ENCODE results near the gene ERBIN. TPM values are rescaled to one million over a fixed set of nuclear protein-coding genes. Genes with fewer than 3 reads are reported as not detected.

Gene ERBIN
- total RNA-seq (2022; extraction: Qiagen RNA extraction; ENCODE audit: low read depth): 20.4 to 45.2 TPM (median 24.0 TPM) in 5 replicates

GRCh38 chr5:65926276-65926783, at the start of gene ERBIN:
Gene ERBIN, plus strand, starts transcription at chr5:65926575. Its CDS starts 66,144 bp downstream, at chr5:65992719.

Other genes with a start within 250 kb of the ERBIN start
- gene SGTB, start 204.5 kb upstream of the ERBIN start, total RNA-seq (2022; extraction: Qiagen RNA extraction; ENCODE audit: low read depth): 4.8 to 9.2 TPM (median 7.3 TPM) in 5 replicates
- gene NLN, start 204.4 kb upstream of the ERBIN start, total RNA-seq (2022; extraction: Qiagen RNA extraction; ENCODE audit: low read depth): 49.0 to 75.8 TPM (median 61.3 TPM) in 5 replicates
- 25.3 to 39.5 TPM (median 32.5 TPM) in 5 replicates for gene SREK1, start 217.7 kb downstream of the ERBIN start, total RNA-seq (2022; extraction: Qiagen RNA extraction; ENCODE audit: low read depth)

Measured in A549 treated with CpdA at 1 μM for 4 hours (cell line).